ENCODE measurements around the gene PCYT1B. TPM values are rescaled to one million over a fixed set of nuclear protein-coding genes. Genes with fewer than 3 reads are reported as not detected.

PCYT1B gene
- total RNA-seq (2022; extraction: Qiagen RNA extraction), result 0.05 to 0.09 TPM in 2 of 5 replicates, not detected in the others

DNA sequence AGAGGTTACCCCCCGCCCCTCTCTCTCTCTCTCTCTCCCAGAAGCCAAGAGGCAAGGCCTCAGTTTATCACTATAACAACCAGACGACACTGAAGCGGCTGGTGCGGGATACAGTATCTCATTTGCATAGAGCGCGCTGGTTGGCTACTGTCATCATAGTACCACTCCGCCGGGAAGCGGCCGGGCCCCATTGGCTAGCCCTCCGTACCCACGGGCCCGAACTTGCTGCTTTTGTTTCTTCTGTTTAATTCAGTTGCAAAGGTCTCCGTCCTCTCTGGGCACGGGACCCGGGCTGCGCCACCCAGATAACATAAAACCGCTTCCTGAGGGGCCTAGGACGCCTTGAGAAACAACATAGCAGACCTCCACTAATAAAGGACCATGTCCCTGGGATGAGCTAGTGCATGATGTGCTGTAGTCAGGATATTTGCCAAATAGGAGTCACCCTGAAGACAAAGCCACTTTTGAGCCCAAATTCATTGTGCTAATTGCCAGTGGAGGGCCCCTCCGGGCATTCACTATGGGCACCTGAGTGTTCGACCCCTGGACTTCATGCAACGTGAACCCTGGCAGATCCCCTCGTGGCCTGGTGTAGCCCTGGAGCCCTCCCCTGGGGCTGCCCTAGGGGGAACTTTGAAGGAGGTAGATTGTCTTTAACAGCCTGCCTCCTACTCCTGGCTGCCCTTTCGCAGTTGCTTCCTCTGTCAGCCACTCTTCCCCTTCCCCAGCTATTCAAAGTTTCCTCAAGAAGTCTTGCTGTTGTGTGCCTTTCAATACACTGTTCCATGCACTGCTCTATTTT, at the start of gene PCYT1B:
Gene PCYT1B (minus strand): TSS at position 91 of the 802 bp plus-strand sequence. CDS start 242 bp downstream, outside the sequence.

DNA sequence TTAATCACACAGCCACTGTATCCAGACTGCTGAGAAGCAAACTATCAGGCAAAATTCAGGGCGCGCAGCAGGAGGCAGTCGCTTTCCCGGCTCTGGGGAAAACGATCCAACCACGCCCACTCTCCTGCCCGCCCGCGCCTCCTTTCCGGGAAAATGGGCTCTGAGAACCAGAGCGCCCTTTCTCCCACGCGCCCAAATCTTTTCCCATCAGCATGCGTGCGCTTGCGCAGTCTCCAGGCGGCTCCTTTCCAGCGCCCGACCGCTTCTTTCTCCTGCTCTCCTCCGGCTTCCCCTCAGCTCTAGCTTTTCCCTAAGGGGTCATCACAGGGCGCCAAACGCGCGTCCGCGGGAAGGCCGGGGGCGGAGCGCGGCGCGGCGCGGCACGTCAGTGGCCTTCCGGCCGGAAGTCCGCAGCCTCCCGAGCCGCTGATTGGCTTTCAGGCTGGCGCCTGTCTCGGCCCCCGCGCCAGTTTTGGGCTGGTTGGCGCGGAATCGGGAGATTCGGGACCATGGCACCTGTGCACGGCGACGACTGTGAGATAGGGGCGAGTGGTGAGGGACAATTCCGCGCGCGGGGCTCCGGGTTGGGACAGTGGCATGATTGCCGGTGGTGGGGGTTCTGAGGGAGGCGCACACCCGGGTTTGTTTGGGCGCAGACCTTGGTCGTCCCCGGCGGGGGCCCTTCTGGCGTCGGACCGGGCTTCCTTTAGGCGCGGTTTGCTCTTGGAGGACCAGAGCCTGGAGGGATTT, 46.5 kb upstream of the PCYT1B start, which contains the start of gene POLA1:
Gene POLA1 (plus strand): TSS at position 466 of the 750 bp plus-strand sequence. CDS start 44 bp downstream, at position 510.

Other genes with a start within 250 kb of the PCYT1B start
- gene PDK3, start 182.1 kb downstream of the PCYT1B start, total RNA-seq (2022; extraction: Qiagen RNA extraction), result 4.5 to 5.8 TPM (median 5.2 TPM) in 5 replicates
- 9.7 to 11.8 TPM (median 10.3 TPM) in 5 replicates for gene POLA1, start 46.6 kb upstream of the PCYT1B start, total RNA-seq (2022; extraction: Qiagen RNA extraction)

All from A549 treated with Mapracorat at 1 μM for 4 hours (cell line).